ENCODE data around the gene MYH10.

Gene MYH10

DNA sequence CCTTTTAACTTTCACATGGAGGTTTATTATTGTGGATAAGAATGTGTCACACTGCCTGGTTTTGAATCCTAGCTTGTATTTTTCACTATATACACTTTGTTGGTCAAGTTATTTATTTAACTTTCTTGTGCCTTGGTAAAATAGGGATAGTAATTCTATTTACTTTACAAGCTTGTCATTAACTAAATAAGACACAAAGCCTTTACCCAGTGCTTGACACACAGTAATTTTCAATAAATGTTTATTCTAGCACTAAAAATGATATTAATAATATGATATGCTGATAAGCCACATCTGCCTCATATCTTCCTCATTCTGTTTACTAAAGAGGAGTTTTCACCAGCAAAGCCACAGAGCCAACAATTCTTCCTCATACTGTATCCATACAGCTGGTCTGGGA, 27.8 kb downstream of the MYH10 start:
- DNase-seq, result no peak

DNA sequence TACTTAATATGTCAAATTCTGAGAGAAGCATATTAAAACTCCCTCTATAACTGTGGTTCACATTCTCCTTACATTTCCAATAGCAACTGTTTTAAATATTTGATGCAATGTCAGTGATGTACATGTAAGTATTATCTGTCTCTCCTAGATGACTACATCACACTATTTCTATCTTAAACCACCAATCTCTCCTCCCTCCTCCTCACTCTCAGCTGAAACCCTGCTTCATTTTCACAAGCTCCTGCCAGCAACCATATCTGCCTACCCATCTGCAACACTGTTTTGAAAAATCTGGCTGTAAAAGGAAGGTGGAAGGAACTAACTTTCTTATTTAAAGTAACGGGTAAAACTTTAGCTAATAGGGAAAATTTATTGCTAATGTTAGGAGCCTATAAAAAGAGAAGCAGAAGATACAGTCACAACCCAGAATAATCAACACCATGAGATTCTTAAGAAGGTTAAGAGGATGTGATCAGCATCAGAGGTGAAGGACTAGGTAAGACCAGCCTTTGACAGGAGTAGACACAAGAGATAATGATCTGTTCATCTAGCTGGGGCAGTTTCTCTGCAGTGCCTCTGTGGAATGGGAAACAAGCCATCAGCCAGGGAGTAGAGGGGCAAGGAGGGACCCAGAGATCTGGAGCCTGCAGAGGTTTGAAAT, 31.0 kb downstream of the MYH10 start:
- no peak for DNase-seq

GRCh38 chr17:8598913-8599312, 31.6 kb downstream of the MYH10 start:
- peak in 1 of 3 donors; percentile 5 for DNase-seq

- no peak for DNase-seq
Measured at GRCh38 chr17:8593830-8594229, 36.7 kb downstream of the MYH10 start.

DNA sequence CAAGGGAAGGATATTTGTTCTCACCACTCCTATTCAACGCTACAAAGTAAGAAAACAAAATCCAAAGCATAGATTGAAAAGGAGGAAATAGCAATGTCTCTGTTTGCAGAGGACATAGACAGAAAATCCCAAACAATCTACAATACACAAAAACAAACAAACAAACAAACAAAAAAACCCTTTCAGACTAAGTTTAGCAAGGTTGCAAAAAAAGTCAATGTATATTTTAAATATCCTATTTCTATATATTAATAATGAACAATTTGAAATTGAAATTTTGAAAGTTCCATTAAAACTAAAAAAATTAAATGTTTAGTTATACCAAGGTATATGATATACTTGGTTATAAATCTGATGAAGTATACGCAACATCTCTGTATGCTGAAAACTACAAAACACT, 37.2 kb downstream of the MYH10 start:
- no peak for DNase-seq

- no peak for DNase-seq
Measured at GRCh38 chr17:8588877-8589554, 41.5 kb downstream of the MYH10 start.

DNA sequence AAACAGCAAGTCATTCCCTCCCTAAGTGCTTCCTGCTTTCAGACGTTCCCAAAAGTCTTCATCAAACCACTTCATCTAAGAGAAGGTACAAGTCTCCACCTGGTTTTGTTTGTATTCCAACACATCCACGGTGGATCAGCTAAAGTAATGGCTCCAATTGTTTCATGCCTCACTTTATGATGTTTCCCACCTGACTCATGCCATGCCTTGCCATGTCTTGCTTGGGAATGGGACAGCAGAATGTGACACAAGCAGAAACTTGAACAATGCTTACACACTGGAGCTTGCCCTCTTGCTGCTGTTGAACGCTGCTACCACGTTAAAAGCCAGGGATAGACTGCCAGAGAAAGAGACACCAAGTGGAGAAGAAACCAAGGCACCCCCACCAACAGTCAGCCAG, 43.8 kb downstream of the MYH10 start:
- no peak for DNase-seq

GRCh38 chr17:8585911-8586310, 44.6 kb downstream of the MYH10 start:
- DNase-seq, result no peak

GRCh38 chr17:8583954-8584353, 46.6 kb downstream of the MYH10 start:
- no peak for DNase-seq

GRCh38 chr17:8580952-8581658, 49.4 kb downstream of the MYH10 start:
- no peak for DNase-seq

- no peak for DNase-seq
Measured at GRCh38 chr17:8577868-8578267, 52.7 kb downstream of the MYH10 start.

DNA sequence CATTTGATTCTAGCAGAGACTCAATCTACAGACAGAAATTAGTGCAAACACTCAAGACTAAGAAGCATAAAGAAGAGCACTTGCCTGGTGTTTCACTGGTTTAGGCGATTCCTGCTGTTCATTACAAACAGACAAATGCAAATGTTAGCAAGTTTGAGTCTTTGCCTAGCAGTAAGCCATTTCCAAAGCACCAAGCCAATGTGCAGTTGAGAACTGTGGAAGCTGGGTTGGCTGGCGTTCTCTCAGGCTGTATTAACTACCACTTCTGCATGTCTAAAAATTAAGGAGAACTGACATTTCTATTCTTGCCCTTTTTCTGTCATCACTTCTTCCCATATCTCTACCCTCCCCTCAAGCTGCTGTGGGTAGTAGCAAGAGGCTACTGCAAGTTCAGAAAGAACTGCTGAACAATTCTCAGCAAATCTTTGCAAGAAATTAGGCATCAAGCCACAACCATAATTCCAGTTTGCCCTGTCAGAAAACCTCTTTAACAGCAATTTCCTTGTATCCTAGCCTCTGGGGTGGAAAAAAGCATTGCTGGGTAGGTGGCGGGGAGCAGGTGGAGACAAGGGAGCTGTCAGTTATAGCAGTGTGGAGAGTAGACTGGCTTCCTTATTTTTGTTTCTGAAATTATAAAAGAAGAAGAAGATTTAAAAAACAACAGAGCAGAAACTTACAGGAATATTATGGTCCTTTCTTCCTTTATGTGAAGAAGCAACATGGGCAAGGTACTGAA, 53.8 kb downstream of the MYH10 start:
- DNase-seq, result no peak

DNA sequence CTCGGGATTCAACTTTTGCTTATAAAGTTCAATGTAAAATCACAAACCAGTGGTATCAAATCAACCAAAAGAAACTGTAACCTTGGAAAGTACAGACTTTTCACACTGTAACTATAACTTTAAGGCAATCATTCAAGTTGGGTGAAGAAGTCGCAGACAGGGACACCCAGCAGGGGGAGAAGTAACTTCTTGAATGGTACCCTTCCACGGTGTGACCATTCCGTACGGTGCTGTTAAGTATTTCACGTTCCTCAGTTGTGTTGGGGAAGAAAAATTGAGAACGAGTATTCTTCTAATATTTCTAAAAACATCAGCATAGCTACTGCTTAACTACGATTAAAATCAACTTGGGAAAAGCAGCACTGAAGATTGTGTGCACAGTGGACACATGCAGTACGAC, 55.8 kb downstream of the MYH10 start:
- DNase-seq, result peak in 2 of 3 donors; percentile 4 to 13

DNA sequence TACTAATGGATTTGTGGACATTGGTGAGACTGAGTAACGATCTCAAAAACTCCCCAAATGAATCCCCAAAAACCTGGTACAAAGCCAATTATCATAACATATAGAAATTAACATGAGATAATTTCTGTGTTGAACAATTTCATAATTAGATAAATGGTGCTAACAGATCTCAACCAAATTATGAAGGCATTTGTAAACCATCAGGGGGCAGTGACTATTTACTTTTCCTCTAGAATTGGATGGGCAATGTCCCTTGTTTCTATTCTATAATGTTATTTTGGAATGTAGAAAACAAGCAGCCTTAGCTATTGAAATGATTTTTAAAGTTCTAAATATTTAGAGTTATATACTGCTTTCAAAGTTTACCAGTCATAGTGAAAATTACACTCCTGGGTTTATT, 57.8 kb downstream of the MYH10 start:
- peak in 1 of 3 donors; percentile 9 for DNase-seq

GRCh38 chr17:8563981-8564602, 66.4 kb downstream of the MYH10 start:
- DNase-seq, result no peak

DNA sequence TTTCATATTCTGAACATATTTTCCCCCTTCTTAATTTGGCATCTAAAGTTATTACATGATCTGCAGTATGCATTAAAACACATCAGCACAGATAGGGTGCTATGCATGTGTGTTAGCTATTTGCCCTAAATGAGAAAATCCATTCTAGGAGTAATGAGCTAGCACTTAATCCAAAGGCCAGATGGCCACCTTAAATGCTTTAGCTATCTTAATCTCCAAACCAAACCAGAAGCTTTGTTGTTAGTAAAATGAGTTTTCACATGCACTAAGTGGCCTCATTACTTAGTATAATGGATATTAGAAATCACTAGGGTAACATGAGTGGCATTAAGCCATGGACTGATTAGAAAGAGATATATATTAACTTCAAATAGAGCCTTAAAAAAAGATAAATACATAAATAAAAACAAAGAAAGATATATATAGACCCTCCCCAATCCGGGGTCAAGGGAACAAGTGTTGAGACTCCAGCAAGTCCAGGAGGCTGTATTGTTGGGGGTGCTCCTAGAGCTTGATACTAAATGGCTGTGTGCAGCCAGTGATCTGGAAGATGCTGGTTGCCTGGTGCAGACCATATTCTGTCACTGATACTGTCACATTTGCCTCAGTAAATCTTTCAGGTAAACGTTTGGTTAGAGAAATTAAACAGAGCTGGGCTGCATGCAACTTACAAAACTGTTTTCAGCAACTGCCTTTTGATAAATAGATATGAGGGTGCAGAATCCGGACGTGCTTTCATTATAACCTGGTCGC, 67.3 kb downstream of the MYH10 start:
- no peak for DNase-seq

DNA sequence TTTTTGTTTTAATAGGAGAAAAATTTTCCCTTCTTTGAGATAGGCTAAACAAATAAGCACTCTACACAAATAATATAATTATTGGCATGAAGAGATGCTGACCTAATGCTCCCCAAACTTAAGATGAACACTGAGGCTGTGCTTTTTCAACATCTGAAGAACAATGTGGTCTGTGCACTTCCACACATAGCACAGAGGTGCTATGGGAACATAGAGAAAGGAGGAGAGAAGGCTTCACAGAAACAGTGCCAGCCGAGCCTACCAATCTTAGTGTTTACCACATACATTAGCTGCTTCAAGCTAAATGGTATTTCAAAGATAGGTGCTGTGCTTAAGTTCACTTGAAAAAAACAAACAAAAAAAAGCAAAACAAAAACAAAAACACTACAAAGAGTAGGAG, 72.4 kb downstream of the MYH10 start:
- no peak for DNase-seq

GRCh38 chr17:8557176-8557806, 73.2 kb downstream of the MYH10 start:
- DNase-seq, result no peak

DNA sequence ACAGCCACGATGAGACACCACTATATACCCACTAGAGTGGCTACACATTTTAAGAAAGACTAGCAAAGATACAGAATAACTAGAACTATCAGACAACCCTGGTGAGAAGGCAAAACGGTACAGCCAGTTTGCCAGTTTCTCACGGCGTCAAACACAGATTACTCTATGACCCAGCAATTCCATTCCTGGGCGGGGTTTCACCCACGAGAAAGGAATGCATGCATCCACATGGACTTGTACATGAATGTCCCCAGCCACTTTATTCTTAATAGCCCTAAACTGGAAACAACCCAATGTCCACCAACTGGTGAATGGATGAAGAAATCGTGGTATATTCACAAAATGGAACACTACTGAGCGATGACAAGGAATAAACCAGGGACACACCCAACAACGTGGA, 74.5 kb downstream of the MYH10 start:
- no peak for DNase-seq

DNA sequence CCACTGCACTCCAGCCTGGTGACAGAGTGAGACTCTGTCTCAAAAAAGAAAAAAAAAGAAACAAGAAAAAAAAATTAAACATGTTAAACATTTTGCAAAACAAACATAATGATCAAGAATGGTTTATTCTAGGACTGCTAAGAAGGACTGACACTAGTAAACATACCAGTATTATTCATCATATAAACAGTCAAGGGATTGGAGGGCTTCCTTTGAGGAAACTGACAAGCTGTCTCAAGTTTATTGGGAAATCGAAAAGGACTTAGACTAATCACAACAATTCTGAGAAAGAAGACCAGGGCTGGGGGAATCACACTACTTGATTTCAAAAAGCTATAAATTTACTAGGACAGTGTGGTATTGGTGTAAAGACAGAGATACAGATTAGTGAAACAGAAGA, 75.5 kb downstream of the MYH10 start:
- no peak for DNase-seq

GRCh38 chr17:8552577-8553320, 77.8 kb downstream of the MYH10 start:
- DNase-seq, result no peak

All from suppressor macrophage treated with lipopolysaccharide for 1 hour (primary cell).